GDM1 (cell line): ENCODE measurements around the gene EXOSC1.
"Not testable (repeated sequence)": the region's sequence is repeated elsewhere in the genome, so short reads cannot be mapped to it uniquely, and the experiment has no call there.

Source experiments
- DNase-seq: peaks from one replicate; lab custom pipeline; 2025; lab: John Stamatoyannopoulos, UW

Gene EXOSC1

DNA sequence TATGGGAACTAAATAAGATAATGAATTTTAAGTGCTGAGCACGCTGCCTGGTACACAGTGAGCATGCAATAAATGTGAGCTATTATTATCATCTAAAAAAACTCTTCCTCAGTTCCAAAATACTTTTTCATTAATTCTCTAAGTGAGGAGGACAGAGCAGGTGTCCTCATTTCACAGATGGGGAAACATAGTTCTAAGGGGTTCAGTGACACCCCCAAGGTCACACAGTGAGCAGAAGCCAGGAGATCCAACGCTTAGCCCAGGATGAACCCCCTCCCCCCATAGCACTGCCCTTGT lies 37.9 kb downstream of the EXOSC1 start:
- no peak for DNase-seq

- DNase-seq, result peak; percentile 60
These were observed 38.4 kb downstream of the EXOSC1 start for GRCh38 chr10:97407211-97407951.

DNA sequence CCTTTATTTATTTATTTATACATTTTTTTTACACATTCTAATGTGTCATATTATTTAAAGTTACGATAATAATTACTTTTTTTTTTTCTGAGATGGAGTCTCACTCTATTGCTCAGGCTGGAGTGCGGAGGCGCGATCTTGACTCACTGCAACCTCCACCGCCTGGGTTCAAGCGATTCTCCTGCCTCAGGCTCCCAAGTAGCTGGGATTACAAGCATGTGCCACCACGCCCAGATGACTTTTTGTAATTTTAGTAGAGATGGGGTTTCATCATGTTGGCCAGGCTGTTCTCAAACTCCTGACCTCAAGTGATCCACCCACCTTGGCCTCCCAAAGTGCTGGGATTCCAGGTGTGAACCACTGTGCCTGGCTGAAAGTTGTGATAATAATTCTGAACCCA lies 39.3 kb downstream of the EXOSC1 start:
- not testable (repeated sequence) for DNase-seq

DNA sequence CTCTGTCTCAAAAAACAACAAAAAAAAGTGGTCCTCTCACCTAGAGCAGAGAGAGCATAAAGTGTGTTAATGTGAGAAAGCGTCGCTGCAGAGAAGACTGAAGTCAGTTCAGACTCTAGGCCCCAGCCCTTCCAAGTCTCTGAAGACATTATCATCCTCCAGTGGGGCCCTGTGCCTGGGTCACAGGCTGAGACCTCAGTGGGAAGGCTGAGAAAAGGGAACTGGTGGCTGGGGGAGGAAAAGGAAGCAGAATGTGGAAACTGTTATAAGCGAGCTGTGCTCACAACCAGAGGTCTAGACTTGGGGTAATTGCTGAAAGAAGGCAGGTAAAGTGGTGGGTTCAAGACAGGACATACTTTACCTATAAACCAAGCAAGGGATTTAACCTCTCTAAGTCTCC lies 39.7 kb downstream of the EXOSC1 start:
- peak; percentile 88 for DNase-seq

- DNase-seq, result no peak
These were observed 41.8 kb downstream of the EXOSC1 start for GRCh38 chr10:97404044-97404443.

DNA sequence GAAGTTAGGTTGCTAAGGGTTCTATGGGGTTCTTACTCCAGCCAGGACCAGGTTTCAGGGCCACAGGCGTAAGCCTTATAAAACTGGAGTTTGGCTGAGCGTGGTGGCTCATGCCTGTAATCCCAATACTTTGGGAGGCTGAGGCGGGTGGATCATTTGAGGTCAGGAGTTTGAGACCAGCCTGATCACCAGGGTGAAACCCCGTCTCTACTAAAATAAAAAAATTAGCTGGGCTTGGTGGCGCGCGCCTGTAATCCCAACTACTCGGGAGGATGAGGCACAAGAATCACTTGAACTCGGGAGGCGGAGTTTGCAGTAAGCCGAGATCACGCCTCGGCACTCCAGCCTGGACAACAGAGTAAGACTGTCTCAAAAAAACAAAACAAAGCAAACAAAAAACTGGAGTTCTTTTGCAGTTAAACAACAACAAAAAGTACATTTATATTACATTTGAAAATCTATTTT lies 44.3 kb downstream of the EXOSC1 start:
- no peak for DNase-seq

- peak; percentile 92 for DNase-seq
These were observed 44.9 kb downstream of the EXOSC1 start, which contains the start of gene RRP12 for GRCh38 chr10:97400665-97401454. RRP12 (minus strand) TSS chr10:97401340; CDS start chr10:97401231, 109 bp downstream.

- no peak for DNase-seq
These were observed 45.8 kb downstream of the EXOSC1 start for GRCh38 chr10:97399843-97400545.

DNA sequence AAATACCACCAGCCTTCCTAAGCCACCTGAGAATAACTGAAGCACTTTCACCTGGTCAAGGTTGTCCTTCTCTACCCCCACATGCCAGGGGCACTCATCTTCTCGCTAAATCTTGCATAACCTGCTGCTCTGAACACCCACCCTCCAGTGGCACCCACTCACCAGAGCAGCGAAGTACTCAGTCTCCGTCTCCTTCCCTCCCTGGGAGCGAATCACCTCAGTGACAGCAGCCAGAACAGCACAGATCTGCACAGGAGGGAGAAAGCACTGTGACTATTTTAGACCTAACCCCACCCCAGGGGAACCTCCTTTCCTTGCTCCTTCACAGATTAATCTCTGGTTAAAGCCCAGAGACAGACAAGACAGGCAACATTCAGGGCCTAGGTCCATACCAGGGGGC lies 49.8 kb downstream of the EXOSC1 start:
- no peak for DNase-seq

GRCh38 chr10:97393034-97393573 lies 52.7 kb downstream of the EXOSC1 start:
- DNase-seq, result no peak

GRCh38 chr10:97390091-97390490 lies 55.7 kb downstream of the EXOSC1 start:
- DNase-seq, result no peak

- no peak for DNase-seq
These were observed 57.7 kb downstream of the EXOSC1 start for GRCh38 chr10:97388152-97388551.
